HCT116 (cell line): ENCODE results near the gene SIT1. TPM values are rescaled to one million over a fixed set of nuclear protein-coding genes. Genes with fewer than 3 reads are reported as not detected.

ENCODE experiments used
- ATAC-seq: fragments of 200-7000 bp; cut with Tn5 transposase; 2 replicates; pipeline ENCODE4 v1.9.1; 2020; ENCODE audit warnings: mild to moderate bottlenecking, moderate library complexity
- BruUV-seq: library from RNA; stranded (reverse); fragments of 400-500 nt; replicated peaks from 2 replicates; lab custom pipeline; 2021; lab: Mats Ljungman, UMichigan
- CTCF ChIA-PET: fragments of 300-600 bp; sonication (Branson Sonifier 250); formaldehyde crosslinking; loops from one replicate; lab custom pipeline; 2021; ENCODE audit warnings: antibody characterized with exemption; lab: Charles Lee
- POLR2A ChIA-PET: fragments of 300-600, 350-600 bp; sonication (Branson Sonifier 250); formaldehyde crosslinking; loops from one replicate; lab custom pipeline; 2021; ENCODE audit warnings: antibody characterized with exemption; lab: Charles Lee
- RAD21 ChIA-PET, 2 experiments: fragments of 300-600 bp; sonication (Branson Sonifier 250); formaldehyde crosslinking; loops; one replicate each; lab custom pipeline; 2023; ENCODE audit warnings: low total read pairs in 2 of 2; ENCODE audit not compliant: uncharacterized antibody in 2 of 2, unreplicated experiment in 2 of 2, low non-redundant PET in 1 of 2; lab: Charles Lee
- DNase-seq: peaks from one replicate; pipeline ENCODE4 v3.0.0-alpha.2; 2010; ENCODE audit warnings: low read depth, low spot score
- H2AFZ ChIP-seq: fragments of 200-600 bp; shearing (Covaris generic), sonication (generic); 2 replicates; pipeline ENCODE4 v1.6.1; 2017; ENCODE audit warnings: low read depth, mixed run types, mixed read lengths, antibody characterized with exemption, low read length; ENCODE audit not compliant: poor library complexity, severe bottlenecking
- H3K27ac ChIP-seq: 2 replicates; pipeline ENCODE4 v1.5.1; 2012; ENCODE audit warnings: low read depth, low read length
- H3K27me3 ChIP-seq: fragments of 200-600 bp; sonication (generic); 2 replicates; pipeline ENCODE4 v1.6.1; 2016; ENCODE audit warnings: mixed run types, low read length, mixed read lengths; ENCODE audit not compliant: insufficient read depth
- H3K36me3 ChIP-seq, 2 experiments: fragments of 200-500 bp in 1 of 2; fragments of 200-600 bp in 1 of 2; sonication (Bioruptor generic) in 1 of 2; sonication (generic) in 1 of 2; 2 replicates each; pipeline versions ENCODE4 v1.5.1 to v1.6.1; 2014 to 2016; ENCODE audit warnings: low read length in 2 of 2, inconsistent platforms in 1 of 2, mixed read lengths in 1 of 2, mixed run types in 1 of 2; ENCODE audit not compliant: insufficient read depth in 2 of 2, control insufficient read depth in 1 of 2
- H3K4me1 ChIP-seq, 2 experiments: fragments of 200-600 bp in 1 of 2; sonication (generic) in 1 of 2; 2 replicates each; pipeline versions ENCODE4 v1.5.1 to v1.6.1; 2012 to 2017; ENCODE audit warnings: low read length in 2 of 2, inconsistent platforms in 1 of 2, mild to moderate bottlenecking in 1 of 2, mixed read lengths in 1 of 2, mixed run types in 1 of 2, moderate library complexity in 1 of 2; ENCODE audit not compliant: insufficient read depth in 2 of 2, control insufficient read depth in 1 of 2
- H3K4me2 ChIP-seq: fragments of 200-600 bp; sonication (generic); 2 replicates; pipeline ENCODE4 v1.6.1; 2017; ENCODE audit warnings: mixed run types, low read length, mixed read lengths
- H3K4me3 ChIP-seq, 2 experiments: fragments of 200-600 bp in 1 of 2; sonication (generic) in 1 of 2; replicated peaks in 1 of 2; 2 replicates each; pipeline ENCODE4 v1.5.1; 2011 to 2016; ENCODE audit warnings: low read length in 2 of 2, control low read depth in 1 of 2, low read depth in 1 of 2, mild to moderate bottlenecking in 1 of 2, mixed read lengths in 1 of 2, mixed run types in 1 of 2
- H3K79me2 ChIP-seq: fragments of 200-600 bp; sonication (generic); 2 replicates; pipeline ENCODE4 v1.6.1; 2017; ENCODE audit warnings: mild to moderate bottlenecking, mixed run types, low read length, moderate library complexity, mixed read lengths; ENCODE audit not compliant: insufficient read depth
- H3K9ac ChIP-seq: fragments of 200-600 bp; sonication (generic); 2 replicates; pipeline ENCODE4 v1.6.1; 2016; ENCODE audit warnings: low read length, mixed read lengths
- H3K9me2 ChIP-seq: fragments of 200-600 bp; sonication (generic), shearing (Covaris generic); 2 replicates; pipeline ENCODE4 v1.6.1; 2017; ENCODE audit warnings: mixed run types, mild to moderate bottlenecking, moderate library complexity; ENCODE audit not compliant: insufficient read depth
- H3K9me3 ChIP-seq, 2 experiments: fragments of 200-500 bp in 1 of 2; fragments of 200-600 bp in 1 of 2; sonication (Bioruptor generic) in 1 of 2; sonication (generic) in 1 of 2; 2 replicates each; pipeline ENCODE4 v1.6.1; 2014 to 2017; ENCODE audit warnings: low read length in 2 of 2, mixed read lengths in 2 of 2, inconsistent platforms in 1 of 2, low read depth in 1 of 2, mild to moderate bottlenecking in 1 of 2, mixed run types in 1 of 2, moderate library complexity in 1 of 2; ENCODE audit not compliant: control insufficient read depth in 1 of 2, insufficient read depth in 1 of 2
- H4K20me1 ChIP-seq: fragments of 200-600 bp; sonication (generic), shearing (Covaris generic); 2 replicates; pipeline ENCODE4 v1.6.1; 2017; ENCODE audit warnings: mixed run types, mild to moderate bottlenecking, moderate library complexity; ENCODE audit not compliant: insufficient read depth
- CEBPB ChIP-seq: IDR thresholded peaks from 2 replicates; pipeline ENCODE4 v1.6.1; 2012; ENCODE audit warnings: low read depth
- CTCF ChIP-seq, 3 experiments: fragments of 200-600 bp in 1 of 3; sonication (generic) in 1 of 3; IDR thresholded peaks in 2 of 3; conservative IDR thresholded peaks in 1 of 3; 2 replicates each; pipeline ENCODE4 v1.5.1; 2012 to 2017; ENCODE audit warnings: low read depth in 2 of 3, low read length in 2 of 3, antibody characterized with exemption in 1 of 3, borderline replicate concordance in 1 of 3, control low read depth in 1 of 3, mild to moderate bottlenecking in 1 of 3, mixed read lengths in 1 of 3, mixed run types in 1 of 3, moderate library complexity in 1 of 3; ENCODE audit not compliant: insufficient read depth in 1 of 3
- ELF1 ChIP-seq: IDR thresholded peaks from 2 replicates; pipeline ENCODE4 v1.6.1; 2012; ENCODE audit warnings: low read depth, borderline replicate concordance
- EZH2 ChIP-seq: fragments of 200-600 bp; sonication (generic); IDR thresholded peaks from 2 replicates; pipeline ENCODE4 v1.6.1; 2017; ENCODE audit warnings: antibody characterized with exemption, mixed run types
- EZH2phosphoT487 ChIP-seq: fragments of 200-600 bp; IDR thresholded peaks from 2 replicates; pipeline ENCODE4 v1.6.1; 2018; ENCODE audit warnings: antibody characterized with exemption, borderline replicate concordance
- FOSL1 ChIP-seq: IDR thresholded peaks from 2 replicates; pipeline ENCODE4 v1.6.1; 2012; ENCODE audit warnings: low read depth
- POLR2A ChIP-seq: IDR thresholded peaks from 2 replicates; pipeline ENCODE4 v1.7.0; 2011; ENCODE audit warnings: borderline replicate concordance; ENCODE audit not compliant: insufficient read depth, insufficient read length; ENCODE audit errors: extremely low read depth
- REST ChIP-seq: IDR thresholded peaks from 2 replicates; pipeline ENCODE4 v1.6.1; 2012; ENCODE audit warnings: low read depth
- SIN3A ChIP-seq: IDR thresholded peaks from 2 replicates; pipeline ENCODE4 v1.6.1; 2012; ENCODE audit warnings: low read depth
- SRF ChIP-seq: IDR thresholded peaks from 2 replicates; pipeline ENCODE4 v1.6.1; 2012; ENCODE audit warnings: low read depth
- TCF7L2 ChIP-seq: IDR thresholded peaks from 2 replicates; pipeline ENCODE4 v1.7.0; 2011; ENCODE audit warnings: borderline replicate concordance, inconsistent platforms; ENCODE audit not compliant: insufficient read depth, insufficient read length; ENCODE audit errors: extremely low read depth
- YY1 ChIP-seq: IDR thresholded peaks from 2 replicates; pipeline ENCODE4 v1.6.1; 2011; ENCODE audit warnings: low read length, low read depth, moderate library complexity, mild to moderate bottlenecking; ENCODE audit not compliant: insufficient replicate concordance; ENCODE audit errors: extremely low read depth
- ZFX ChIP-seq: fragments of 450-650 bp; IDR thresholded peaks from 2 replicates; pipeline ENCODE4 v1.6.1; 2017
- intact Hi-C: fragments of 100-400 bp; cut with micrococcal nuclease; formaldehyde crosslinking; loops from 2 replicates; pipeline ENCODE4 v1.10.0; 2022
- total RNA-seq: library from RNA; stranded (reverse); gene quantifications from one replicate; pipeline ENCODE4 v1.2.1, GENCODE V29; 2021; ENCODE audit not compliant: unreplicated experiment
- TF ChIP-seq, protein P1 (sequence below): IDR thresholded peaks from 2 replicates; pipeline ENCODE4 v1.6.1; 2012

The SIT1 gene
- total RNA-seq, 1 experiment from 2014 or later = not detected

- Histone ChIP-seq H3K9me2 (no peaks in the 10 kb centered on the region), H3K27me3 (no peaks in the 10 kb centered on the region), H3K4me1 (peaks cover 19 to 59% of the 10 kb centered on the region in 2 experiments; a peak in 3 of 4 replicates), H3K79me2 (peaks cover 28% of the 10 kb centered on the region; the same call in 1 of the 2 replicates), H3K9ac (no peak overlapping the region), H3K4me2 (no peak overlapping the region), H3K27ac (peak overlapping the region; percentile 33; the same call in 1 of the 2 replicates), H3K9me3 (no peaks in the 10 kb centered on the region), H4K20me1 (no peaks in the 10 kb centered on the region), H3K36me3 (peaks cover 6 to 27% of the 10 kb centered on the region in 2 experiments; a peak in 3 of 4 replicates), H3K4me3 (no peak overlapping the region), H2AFZ (no peak overlapping the region)
- DNase-seq (no peak), ATAC-seq (no peak)
- intact Hi-C loops = no loop called here
- CTCF ChIA-PET = interaction anchor here (2.4 to 3.2 kb wide), 2 partner anchors 34 to 69 kb away, joined by 20 to 33 read pairs; partner anchors contain the start of genes CREB3 and TLN1
- RAD21 ChIA-PET = no interaction called here
- POLR2A ChIA-PET = no interaction called here
- BruUV-seq = no TSS peak
- TF ChIP-seq EZH2phosphoT487 (no peak), CEBPB (no peak), ELF1 (no peak), YY1 (no peak), SRF (no peak), EZH2 (no peak)
These were observed 11.7 kb upstream of the SIT1 start for GRCh38 chr9:35662437-35662836.

GRCh38 chr9:35661756-35662350 is 11.1 kb upstream of the SIT1 start:
- Histone ChIP-seq H3K27me3 (no peaks in the 10 kb centered on the region), H3K36me3 (peaks cover 6 to 27% of the 10 kb centered on the region in 2 experiments; a peak in 3 of 4 replicates), H3K27ac (peak overlapping the region; percentile 33), H3K4me2 (0 out of 2 replicates have a peak overlapping the region, but pooled peaks have one; percentile 4), H2AFZ (no peak overlapping the region), H3K9me2 (no peaks in the 10 kb centered on the region), H3K79me2 (peaks cover 28% of the 10 kb centered on the region; the same call in 1 of the 2 replicates), H4K20me1 (no peaks in the 10 kb centered on the region), H3K9me3 (no peaks in the 10 kb centered on the region), H3K4me1 (peaks cover 24 to 65% of the 10 kb centered on the region in 2 experiments; a peak in 3 of 4 replicates), H3K9ac (no peak overlapping the region), H3K4me3 (no peak overlapping the region)
- BruUV-seq = no TSS peak
- ATAC-seq (no peak), DNase-seq (no peak)
- intact Hi-C loops = no loop called here
- ChIA-PET POLR2A (interaction anchor here (1.5 to 1.6 kb wide), 2 partner anchors 58 to 70 kb away, joined by 4 to 10 read pairs; partner anchors contain the start of genes CREB3 and TLN1), RAD21 (no interaction called here), CTCF (interaction anchor here (0.8 to 3.2 kb wide), 9 partner anchors 8 to 220 kb away, joined by 3 to 33 read pairs (median 5); partner anchors contain the start of genes CREB3, GBA2, HINT2 and RGP1)
- TF ChIP-seq CTCF (IDR thresholded peaks at IDR 0.05 in 2 of 3, conservative IDR thresholded peaks at IDR 0.05 in 1 of 3; ENCODE audit: borderline replicate concordance in 1 of 3, insufficient read depth in 1 of 3, low read depth in 2 of 3, low read length in 2 of 3) = no peak
- TF ChIP-seq ZFX = no peak
- no peak for TF ChIP-seq SIN3A
- TF ChIP-seq, protein P1, sequence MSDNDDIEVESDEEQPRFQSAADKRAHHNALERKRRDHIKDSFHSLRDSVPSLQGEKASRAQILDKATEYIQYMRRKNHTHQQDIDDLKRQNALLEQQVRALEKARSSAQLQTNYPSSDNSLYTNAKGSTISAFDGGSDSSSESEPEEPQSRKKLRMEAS = no peak
- no peak for TF ChIP-seq TCF7L2
- no peak for TF ChIP-seq REST
- TF ChIP-seq FOSL1 = no peak
- TF ChIP-seq POLR2A = no peak
